SK-N-SH (cell line): ENCODE data around the gene CTCFL.

Source experiments
- NRF1 ChIP-seq: IDR thresholded peaks from 2 replicates; pipeline ENCODE4 v1.6.1; 2012; ENCODE audit warnings: low read depth, mild to moderate bottlenecking, low read length
- YY1 ChIP-seq: IDR thresholded peaks from 2 replicates; pipeline ENCODE4 v1.4.0; 2012; ENCODE audit warnings: low read depth, mild to moderate bottlenecking
- TF ChIP-seq, protein P1 (sequence below): IDR thresholded peaks from 2 replicates; pipeline ENCODE4 v1.4.0; 2012; ENCODE audit warnings: low read depth
- TF ChIP-seq, protein P2 (sequence below): fragments of 150-350 bp; IDR thresholded peaks from 2 replicates; pipeline ENCODE4 v1.6.1; 2017; ENCODE audit warnings: antibody characterized with exemption, low read length, low read depth, borderline replicate concordance

- TF ChIP-seq, protein P1, sequence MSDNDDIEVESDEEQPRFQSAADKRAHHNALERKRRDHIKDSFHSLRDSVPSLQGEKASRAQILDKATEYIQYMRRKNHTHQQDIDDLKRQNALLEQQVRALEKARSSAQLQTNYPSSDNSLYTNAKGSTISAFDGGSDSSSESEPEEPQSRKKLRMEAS = no peak
- TF ChIP-seq, protein P2, sequence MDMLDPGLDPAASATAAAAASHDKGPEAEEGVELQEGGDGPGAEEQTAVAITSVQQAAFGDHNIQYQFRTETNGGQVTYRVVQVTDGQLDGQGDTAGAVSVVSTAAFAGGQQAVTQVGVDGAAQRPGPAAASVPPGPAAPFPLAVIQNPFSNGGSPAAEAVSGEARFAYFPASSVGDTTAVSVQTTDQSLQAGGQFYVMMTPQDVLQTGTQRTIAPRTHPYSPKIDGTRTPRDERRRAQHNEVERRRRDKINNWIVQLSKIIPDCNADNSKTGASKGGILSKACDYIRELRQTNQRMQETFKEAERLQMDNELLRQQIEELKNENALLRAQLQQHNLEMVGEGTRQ = no peak
- no peak for TF ChIP-seq NRF1
- no peak for TF ChIP-seq YY1
These were observed 48.8 kb downstream of the CTCFL start for GRCh38 chr20:57476084-57476526.
